Globus pallidus (tissue), 1 donor: ENCODE data around the gene TRPM4.
"Not testable (repeated sequence)": the region's sequence is repeated elsewhere in the genome, so short reads cannot be mapped to it uniquely, and the experiment has no call there.

Source experiments
- DNase-seq: peaks from one replicate; pipeline ENCODE4 v3.0.0-alpha.2; 2015; ENCODE audit warnings: low spot score

The TRPM4 gene

DNA sequence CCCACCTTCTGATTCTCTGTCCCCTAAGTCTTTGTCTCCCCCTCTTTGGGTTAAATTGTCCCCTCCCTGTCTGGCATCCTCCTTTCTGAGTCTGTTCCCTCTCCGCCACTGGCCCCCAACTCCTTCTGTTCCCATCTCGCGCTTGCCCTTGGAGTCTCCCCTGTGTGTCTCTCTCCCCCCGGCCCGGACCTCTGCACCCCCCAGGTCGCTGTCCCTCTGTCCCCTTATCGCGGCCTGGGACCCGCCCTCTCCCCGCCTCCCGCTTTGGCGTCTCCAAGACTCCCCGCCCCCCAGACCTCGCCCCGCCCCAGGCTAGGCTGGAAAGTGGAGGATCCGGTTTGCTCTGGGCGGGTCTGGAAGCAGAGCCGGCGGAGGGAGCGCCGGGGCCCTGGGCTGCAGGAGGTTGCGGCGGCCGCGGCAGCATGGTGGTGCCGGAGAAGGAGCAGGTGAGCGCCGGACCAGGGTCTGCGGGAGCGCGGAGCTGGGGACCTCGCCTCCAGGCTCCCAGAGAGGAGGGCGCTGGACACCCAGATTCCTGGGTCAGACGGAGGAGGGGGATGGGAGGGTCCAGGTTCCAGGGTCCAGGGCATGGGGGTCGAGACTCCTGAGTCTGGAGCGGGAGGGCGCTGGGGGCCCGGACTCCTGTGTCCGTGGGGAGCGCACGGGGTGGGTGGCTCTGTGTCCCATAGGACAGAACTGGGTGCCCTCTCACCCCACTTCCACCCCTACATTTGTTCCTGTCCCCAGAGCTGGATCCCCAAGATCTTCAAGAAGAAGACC, at the start of gene TRPM4:
TRPM4 (plus strand) TSS at position 348 of the 780 bp plus-strand sequence; CDS start at position 423, 75 bp downstream.
- no peak for DNase-seq

DNA sequence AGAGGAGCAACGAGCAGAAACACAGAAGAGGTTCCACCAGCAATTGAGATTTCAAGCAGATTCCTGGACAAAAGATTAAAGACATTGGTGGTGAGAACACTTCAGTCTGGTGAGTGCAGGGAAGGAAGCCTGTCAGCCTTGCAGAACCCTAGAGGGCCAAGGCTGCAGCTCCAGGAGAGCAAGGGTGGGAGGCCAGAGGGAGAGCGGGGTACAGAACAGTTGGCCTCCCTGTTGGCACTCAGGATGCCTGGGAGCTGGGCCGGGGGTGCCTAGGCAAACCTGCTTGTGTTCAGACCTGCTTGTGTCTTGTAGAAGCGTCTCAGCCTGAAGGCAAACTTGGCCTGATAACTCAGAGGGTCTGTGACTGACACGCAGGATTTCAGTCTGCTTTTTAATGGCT, 48.5 kb upstream of the TRPM4 start:
- no peak for DNase-seq

DNA sequence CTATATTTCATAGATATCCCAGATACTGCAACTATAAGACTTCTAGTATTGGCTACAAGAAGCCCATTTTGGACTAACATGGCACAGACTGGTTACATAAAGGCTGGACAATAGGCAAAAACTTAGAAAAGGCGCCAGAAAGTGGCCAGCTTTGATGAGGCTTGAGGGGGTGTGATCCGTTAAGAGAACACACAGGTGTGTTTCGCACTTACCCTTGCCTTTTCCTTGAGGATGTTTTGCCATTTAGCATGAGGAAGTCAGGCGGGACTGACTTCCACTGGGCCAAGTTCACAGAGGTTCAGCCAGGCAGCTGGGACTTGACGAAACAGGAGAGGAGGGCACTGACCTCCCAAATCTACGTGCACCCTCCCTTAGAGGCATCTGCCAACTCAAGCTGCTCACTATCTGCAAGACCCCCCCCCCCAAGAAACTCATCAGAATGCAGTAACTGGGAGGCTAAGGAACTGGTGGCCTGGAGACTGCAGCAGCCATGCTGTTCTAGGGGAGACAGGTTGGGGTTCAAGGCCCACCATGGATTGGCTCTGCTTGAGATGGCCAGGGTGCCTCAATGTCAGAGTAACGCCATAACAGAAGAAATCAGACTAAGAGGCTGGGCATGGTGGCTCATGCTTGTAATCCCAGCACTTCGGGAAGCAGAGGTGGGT, 47.9 kb upstream of the TRPM4 start:
- no peak for DNase-seq

DNA sequence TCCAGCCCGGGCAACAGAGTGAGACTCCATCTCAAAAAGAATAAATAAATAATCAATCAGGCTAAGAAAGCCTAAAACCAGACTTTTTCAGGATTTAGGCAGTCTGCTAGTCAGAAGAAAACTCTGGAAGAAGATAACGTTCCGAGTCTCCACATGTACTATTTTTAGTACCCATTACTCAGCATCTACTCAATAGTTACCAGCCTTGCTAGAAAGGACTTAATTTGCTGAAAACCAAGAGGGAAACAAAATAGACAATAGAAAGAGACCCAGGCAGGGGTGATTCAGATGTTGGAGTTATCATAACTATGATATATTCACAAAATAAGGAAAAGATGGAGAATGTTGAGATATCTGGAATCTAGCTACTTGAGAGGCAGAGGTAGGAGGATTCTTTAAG, 47.0 kb upstream of the TRPM4 start:
- DNase-seq = no peak

DNA sequence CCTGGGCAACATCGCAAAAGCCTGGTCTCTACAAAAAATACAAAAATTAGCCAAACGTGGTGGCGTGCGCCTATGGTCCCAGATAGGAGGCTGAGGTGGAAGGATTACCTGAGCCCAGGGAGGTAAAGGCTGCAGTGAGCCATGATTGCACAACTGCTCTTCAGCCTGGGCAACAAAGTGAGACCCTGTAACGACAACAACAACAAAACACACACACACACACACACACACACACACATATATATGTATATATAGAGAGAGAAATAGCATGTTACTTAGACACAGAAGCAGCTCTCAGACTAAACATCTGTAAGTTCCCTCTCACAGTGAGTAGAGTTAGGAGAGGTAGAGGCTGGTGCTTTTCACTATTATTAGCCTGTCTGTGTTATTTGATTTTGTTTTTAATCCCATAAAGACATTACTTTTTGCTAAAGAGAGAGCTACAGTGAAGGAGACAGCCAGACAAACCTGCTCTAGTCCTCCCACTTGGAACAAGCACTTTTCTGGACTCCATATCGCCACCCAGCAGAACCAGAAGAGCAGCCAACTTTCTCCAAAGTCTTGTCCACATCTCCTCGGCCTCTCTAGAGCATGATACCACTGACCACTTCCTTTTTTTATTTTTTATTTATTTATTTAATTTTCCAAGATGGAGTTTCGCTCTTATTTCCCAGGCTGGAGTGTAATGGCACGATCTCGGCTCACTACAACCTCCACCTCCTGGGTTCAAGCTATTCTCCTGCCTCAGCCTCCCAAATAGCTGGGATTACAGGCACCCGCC, 46.2 kb upstream of the TRPM4 start:
- no peak for DNase-seq

DNA sequence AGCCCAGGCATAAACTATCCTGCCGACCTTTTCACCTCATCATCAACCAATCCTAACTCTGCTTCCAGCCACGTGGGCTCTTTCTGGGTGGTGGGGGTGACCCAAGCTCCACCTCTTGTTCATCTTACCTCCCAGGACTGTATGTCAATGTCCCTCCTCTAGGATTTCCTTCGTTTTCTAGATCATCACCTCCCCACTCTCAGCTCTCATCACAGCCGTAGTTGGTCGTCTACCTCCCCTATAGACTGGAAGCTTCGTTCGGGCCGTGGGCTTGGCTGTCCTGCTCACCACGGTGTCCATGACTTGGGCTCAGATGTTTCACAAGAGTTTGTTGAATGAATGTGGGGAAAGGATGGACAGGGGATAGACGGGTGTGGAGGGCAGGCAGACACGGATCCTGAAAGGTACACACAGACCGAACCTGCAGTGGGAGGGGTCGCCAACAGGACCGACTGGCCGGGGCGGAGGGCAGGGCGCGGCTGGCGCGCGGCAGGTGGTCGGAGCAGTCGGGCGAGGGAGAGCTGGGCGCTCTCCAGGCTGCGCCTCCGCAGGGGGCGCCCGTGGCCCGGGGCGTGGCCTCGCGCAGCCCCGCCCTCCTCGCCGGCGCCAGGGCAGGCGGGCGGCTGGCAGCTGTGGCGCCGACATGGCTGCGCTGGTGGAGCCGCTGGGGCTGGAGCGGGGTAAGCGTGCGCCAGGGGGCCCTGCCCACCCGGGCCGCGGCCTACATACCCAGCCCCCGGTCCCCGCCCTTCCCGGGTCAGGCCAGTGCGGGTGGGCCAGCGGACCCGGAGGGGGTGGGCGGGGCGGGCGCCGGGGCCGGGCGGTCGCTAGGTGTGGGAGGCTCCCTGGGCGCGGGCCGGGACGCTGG, 43.6 kb upstream of the TRPM4 start, which contains the start of gene LIN7B:
LIN7B (plus strand) TSS at position 609 of the 868 bp plus-strand sequence; CDS start at position 644, 35 bp downstream.
- peak; percentile 62 for DNase-seq

DNA sequence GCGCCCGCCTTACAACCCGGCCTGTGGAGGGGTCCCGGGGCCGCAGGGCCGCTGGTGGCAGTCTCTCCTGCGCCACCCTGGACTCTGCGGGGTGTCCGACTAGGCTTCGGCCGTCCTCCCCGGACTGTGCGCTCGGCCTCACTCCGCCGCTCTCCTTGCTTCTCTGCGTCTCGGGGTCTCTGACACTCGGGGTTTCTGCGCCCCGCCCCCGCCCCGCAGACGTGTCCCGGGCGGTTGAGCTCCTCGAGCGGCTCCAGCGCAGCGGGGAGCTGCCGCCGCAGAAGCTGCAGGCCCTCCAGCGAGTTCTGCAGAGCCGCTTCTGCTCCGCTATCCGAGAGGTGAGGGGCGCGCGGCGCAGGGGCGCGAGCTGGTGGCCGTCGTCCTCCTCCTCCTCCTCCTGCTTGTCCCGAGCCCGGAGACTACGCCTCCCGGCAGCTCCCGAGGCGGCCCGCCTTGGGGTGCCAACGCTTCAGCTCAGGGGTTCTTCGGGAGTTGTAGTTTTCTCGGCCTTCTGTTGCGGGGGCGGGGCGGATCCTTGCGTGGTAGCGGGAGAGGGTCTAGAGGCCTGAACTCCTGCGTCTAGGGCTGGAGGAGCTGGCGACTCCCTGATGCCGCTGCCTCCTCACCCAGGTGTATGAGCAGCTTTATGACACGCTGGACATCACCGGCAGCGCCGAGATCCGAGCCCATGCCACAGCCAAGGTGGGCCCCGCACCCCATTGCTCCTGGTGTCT, 42.8 kb upstream of the TRPM4 start:
- peak; percentile 74 for DNase-seq

DNA sequence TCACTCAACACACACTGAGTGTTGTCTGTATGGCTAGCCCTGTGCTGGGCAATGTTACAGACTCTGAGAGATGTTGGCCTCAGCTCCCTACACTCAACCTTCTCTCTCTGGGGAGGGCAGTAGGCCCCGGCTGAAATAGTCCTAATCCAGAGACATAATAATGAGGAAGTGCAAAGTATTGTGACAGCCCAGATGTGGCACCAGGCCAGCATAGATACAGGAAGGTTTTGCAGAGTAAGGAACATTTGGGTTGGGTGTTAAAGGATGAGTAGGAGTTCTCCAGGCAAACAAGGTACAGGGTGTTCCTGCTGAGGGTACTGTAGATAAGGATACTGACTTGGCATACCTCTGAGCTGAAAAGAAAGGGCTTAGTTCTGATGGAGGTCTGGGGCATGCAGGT, 41.0 kb upstream of the TRPM4 start:
- no peak for DNase-seq

DNA sequence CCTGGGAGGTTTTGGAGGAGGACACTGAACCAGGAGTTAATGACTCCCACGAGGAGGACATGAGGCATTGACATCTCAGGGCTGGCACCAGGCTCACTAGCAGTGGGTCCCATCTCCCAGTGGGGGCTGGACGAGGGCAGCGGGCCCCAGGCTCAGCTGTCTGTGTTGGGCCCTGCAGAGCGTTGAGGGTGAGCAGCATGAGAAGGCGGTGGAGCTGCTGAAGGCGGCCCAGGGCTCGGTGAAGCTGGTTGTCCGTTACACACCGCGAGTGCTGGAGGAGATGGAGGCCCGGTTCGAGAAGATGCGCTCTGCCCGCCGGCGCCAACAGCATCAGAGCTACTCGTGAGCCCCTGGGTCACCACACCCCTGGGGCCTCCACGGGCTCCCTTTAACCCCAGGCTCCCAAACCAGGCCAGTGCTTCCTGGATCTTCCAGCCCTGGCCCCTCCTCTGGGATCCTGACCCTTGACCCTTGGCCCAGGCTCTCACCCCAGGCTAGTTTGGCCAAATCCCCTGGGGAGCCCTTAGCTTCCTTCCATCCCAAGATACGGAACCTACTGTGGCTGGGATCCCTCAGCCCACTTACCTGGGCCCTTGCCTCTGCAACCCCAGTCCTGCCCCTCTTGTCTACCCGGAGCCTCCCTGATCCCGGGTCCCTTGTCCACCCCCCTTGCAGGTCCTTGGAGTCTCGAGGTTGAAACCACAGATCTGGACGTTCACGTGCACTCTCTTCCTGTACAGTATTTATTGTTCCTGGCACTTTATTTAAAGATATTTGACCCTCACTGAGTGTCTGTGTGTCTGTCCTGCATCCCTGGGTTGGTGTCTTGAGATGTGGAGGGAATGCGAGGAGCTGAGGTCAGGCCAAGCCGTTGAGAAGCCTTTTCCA, 39.7 kb upstream of the TRPM4 start:
- DNase-seq = no peak

DNA sequence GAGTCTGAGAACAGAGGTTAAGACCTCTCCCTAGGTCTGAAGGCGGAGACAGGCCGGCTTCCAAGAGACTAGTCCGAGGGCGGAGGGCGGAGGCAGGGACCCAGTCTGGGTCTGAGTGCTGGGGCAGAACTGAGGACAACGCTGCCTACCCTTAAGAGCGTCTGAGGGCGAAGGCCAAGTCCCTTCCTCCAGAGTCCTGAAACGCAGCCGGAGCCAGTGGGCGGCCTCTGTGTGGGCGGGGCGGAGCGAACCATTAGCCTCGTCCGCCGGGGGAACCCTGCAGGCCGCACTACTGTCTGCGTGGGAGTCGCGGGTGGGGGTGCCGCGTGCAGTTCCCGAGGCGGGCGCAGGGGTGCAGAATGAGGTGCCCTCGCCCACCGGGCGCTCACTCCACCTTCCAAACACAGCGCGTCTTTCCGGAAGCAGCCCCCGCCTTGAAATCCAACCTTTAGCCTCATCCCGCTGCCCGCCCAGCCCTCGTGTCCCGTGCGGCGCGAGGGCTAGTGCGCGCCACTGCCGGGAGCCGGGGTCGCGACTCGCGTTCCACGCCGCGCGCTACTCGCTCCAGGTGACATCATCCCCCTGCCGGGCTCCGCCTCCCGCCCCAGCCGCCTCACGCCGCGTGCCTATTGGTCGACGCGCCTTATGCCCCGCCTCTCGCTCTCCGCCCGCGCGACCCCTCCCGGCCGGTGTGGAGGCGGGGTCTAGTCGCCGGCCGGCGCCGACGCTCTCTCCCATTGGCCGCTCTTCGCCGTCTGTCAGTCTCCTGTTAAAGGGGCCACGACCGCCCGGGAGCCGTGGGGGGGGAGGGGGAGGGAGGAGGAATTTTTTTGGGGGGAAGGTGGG, 38.8 kb upstream of the TRPM4 start, which contains the start of gene C19orf73:
C19orf73 (minus strand) TSS at position 579 of the 846 bp plus-strand sequence; CDS start at position 458, 121 bp downstream.
- DNase-seq = peak; percentile 96

DNA sequence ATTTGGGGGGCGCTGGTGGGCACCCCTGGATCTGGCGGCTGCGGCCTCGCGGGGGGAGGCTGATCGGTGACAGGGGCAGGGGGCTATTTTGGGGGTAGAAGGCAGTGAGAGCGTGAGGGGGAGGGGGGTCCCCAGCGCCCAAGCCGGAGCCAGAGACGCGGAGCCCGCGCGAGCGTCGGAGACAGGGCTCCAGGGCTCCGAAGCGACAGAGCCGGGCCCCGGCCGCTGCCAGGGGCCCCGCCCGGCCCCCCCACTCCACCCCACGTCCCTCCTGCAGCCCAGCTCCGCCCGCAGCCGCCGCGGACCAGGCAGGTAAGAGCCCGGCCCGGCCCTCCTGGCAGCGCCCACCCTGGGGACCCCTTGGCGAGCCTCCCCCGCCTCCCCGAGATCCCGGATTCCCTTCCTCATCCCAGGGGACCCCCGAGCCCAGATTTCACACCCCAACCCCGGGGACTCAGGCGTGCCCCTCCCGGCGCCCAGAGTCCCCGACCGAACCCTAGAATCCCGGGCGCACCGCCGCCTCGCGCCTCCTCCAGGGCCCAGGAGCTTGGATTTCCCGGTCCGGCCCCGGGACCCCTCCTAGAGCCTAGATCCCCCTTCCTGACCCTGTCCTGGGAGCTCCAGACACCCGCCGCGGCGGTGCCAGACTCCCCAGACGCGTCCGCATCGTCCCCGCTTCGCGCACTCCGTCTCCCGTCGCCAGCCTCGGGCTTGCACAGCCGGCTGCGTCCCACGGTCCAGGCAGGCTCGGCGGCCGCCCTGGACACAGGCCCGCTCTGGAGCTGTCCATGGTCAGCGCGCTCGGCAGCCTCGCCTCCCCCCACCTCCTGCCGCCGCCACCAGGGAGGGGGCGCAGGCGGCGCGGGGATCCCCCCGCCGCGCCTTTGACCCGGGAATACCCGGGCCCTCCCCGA, 37.9 kb upstream of the TRPM4 start, which contains the start of gene PPFIA3:
PPFIA3 (plus strand) TSS at position 134 of the 914 bp plus-strand sequence. CDS start 8,330 bp downstream, outside the sequence.
- no peak for DNase-seq

DNA sequence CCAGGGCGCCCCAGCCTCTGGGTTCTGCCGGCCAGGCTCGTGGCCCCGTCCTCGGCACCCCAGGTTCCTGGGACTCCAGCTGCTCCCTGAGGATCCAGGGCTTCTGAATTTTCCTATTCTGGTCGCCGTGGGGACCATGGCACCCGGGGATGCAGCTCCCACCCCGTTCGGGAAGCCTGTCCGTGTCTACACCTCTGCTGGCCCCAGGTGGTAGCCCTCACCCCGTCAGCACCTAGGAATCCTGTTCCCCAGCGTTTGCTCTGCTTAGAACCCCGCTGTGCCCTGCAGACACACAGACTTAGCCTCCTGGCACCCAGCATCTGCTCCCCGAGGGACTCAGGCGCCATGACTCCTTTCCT, 37.3 kb upstream of the TRPM4 start:
- no peak for DNase-seq

DNA sequence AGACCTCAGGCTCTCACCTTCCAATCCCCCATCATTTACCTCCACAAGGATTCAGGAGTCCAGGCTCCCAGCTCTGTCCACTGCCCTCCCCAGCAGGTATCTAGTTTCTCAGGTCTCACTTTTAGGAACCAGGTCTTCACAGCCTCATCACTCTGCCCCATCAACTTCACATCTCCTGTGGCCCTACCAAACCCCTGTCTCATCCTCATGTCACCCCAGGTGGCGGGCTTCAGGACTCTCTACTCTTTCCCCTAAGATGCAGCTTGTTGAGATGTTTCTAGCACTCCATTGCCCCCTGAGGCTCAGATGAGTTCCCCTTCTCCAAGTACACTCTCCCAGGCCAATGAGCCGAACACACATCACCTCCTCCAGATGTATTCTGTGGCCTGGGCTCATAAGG, 36.7 kb upstream of the TRPM4 start:
- DNase-seq = no peak

DNA sequence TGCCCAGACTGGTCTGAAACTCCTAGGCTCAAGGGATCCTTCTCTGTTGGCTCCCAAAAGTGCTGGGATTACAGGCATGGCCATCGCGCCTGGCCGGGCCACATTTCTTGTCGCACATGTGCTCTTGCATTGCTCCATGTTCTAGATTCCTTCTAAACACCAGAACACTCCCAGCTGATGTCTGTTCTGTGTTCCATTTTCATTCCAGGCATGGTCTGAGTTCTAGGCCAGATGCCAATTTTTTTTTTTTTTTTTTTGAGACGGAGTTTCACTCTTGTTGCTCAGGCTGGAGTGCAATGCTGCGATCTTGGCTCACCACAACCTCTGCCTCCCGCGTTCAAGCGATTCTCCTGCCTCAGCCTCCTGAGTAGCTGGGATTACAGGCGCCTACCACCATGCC, 35.8 kb upstream of the TRPM4 start:
- DNase-seq = not testable (repeated sequence)

DNA sequence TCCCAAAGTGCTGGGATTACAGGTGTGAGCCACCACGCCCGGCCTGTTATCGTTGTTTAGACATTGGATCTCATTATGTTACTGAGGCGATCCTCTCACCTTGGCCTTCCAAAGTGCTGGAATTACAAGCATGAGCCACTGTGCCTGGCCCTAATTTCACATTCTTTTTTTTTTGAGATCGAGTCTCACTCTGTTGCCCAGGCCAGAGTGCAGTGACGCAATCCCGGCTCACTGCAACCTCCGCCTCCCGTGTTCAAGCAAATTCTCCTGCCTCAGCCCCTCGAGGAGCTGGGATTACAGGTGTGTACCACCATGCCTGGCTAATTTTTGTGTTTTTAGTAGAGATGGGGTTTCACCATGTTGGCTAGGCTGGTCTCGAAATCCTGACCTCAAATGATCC, 34.3 kb upstream of the TRPM4 start:
- DNase-seq = not testable (repeated sequence)

DNA sequence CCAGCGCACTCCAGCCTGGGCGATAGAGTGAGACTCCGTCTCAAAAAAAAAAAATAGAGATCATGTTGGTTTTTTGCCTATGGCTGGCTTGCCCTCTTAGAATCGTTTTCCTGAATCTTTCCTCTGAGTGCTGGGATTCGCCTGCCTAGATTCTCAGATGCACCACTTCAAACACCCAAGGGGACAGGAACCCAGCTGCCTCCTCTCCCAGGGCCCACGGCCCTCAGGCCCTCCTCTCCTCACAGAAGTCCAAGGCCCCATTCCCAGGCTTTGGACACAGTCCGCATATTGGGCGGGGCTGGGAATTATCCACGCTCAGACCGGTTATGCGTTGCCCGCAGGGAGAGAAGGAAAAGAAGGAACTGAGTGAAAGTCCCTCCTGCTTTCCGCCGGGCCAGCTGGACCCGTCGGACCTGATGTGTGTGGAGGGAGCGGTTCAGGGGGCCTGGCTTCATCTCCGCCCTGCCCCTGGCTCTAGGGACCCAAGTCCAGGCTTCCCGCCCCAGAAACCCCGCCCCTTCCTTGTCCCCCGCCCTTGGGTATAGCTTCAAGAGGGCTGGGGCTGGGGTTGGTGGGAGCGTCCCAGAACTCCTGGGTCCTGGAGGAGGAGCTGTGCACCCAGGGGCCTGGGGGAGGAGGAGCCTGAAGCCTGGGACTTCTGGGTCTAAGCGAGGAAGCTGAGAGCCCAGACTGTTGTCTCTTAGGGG, 32.4 kb upstream of the TRPM4 start:
- no peak for DNase-seq

DNA sequence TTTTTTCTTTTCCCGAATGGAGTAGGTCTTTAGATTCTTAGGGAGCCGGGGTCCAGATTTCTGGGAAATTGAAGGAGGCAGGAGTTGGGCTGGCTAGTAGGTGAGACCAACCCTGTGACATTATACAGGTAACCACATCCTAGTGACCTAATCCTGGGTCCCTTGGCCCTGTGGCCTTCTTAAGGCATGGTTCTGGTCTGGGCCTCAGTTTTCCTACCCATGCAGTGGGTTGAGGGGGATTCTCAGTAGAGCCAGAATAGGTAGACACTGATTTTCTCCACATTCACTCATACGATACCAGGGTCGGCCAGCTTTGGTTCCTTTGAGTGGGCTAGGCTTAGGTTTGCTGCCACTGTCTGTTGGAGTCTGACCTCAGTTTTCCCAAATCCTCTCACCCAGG, 31.0 kb upstream of the TRPM4 start:
- no peak for DNase-seq
